ENCODE measurements around the gene PPIL6.

Gene PPIL6

DNA sequence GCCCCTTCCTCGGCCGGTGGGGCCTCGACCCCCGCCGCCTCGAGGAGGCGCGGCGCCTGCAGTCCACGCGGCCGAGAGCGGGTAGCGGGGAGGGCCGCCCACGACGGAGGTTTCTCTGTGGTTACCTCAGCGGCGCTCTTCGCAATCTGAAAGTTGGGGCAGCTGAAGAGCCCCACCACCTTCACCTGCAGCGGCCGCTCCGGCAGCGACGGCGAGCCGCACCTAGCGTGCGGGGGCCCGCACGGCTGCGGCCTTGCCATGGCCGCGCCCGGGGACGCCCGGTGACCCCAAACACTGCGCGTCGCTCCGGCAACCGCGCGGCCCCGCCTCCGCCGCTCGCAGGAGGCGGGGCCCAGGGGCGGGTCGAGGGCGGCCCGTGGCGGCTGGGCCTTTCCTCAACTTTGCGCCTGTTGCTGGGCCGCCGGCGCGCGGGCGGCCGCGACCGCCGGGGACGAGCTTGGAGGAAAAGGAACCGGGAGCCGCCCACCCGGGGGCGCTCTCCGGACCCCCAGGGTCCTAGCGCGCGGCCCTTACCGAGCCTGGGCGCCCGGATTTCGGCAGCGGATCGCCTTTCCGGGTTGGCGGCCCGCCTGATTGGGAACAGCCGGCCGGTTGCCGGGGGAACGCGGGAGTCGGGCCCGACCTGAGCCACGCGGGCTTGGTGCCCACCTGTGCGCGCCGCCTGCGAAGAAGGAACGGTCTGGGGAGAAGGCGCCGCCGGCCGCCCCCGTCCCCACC is at the start of gene PPIL6, which contains the start of gene SMPD2:
TSS of gene PPIL6 (minus strand) at position 298 of the 738 bp plus-strand sequence. CDS start at position 260, 38 bp downstream.
TSS of gene SMPD2 (plus strand) at position 394 of the 738 bp plus-strand sequence. CDS start 398 bp downstream, outside the sequence.
- DNase-seq (ENCODE audit: low spot score): peak; percentile 90

DNA sequence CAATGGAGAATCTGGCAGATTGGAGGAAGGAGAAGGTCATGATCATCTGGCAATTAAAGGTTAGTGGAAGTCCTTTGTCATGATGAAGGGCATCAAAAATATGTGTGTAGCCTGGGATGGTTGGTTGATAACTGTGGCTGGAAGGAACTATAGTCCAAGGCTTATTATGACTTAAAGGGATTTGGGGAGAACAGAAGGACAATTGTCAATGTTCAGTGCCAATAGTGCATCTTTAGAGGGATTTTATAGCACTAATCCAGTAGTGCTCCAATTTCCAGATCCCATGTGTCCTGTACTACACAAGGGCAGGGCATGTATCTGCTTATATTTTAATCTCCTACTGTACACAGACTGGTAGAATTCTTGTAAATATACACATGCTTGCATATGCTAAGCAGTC is 47.6 kb upstream of the PPIL6 start:
- DNase-seq (ENCODE audit: low spot score): no peak

DNA sequence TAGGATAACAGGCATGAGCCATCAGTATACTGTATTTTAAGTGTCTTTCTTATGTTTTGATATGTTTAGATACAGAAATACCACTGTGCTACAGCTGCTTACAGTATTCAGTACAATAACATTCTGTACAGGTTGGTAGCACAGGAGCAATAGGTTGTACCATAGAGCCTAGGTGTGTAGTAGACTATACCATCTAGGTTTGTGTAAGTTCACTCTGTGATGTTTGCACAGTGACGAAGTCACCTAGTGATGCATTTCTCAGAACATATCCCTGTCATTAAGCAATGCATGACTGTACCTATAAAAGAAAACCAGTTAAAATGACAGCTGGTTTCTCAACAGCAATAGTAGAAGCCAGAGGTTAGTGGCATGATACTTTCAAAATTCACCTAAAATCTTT is 45.6 kb upstream of the PPIL6 start:
- DNase-seq (ENCODE audit: low spot score): no peak

DNA sequence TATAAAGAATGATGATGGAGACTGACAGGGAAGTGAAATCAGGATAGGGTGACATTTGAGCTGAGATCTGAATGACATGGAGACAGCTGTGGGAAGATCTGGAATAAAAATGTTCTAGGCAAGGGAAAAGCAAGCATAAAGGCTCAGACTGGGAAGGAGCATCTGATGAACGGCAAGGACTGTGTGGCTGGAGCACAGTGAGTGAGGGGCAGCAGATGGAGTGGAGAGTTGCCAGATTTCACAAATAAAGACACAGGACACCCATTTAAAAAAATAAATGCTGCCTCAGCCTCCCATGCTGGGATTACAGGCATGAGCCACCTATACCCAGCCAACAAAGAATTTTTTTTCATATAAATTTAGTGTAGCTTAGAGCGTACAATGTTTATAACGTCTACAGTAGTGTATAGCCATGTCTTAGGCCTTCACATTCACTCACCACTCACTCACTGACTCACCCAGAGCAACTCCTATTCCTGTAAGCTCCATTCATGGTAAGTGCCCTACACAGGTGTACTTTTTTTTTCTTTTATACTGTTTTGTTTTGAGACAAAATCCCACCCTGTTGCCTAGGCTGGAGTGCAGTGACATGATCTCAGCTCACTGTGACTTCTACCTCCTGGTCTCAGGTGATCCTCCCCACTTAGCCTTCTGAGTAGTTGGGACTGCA is 45.0 kb upstream of the PPIL6 start:
- no peak for DNase-seq (ENCODE audit: low spot score)

DNA sequence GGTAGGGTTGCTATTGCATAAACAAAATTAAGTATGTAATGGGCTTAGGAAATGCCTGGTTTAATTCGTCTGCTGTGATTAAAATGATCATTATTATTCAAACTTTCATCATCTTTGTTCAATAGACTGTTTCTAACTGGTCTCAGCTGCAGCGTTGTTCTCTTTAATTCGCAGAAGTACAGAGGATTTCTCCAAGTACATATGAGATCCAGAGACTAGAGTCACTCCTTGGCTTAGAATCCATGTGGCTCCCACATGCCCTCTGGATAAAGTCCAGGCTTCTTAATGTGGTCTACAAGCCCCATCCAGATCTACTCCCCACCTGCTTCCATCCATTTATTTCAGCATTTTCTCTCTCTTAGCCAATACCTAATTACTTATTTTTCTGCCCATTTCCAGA is 43.7 kb upstream of the PPIL6 start:
- DNase-seq (ENCODE audit: low spot score): no peak

DNA sequence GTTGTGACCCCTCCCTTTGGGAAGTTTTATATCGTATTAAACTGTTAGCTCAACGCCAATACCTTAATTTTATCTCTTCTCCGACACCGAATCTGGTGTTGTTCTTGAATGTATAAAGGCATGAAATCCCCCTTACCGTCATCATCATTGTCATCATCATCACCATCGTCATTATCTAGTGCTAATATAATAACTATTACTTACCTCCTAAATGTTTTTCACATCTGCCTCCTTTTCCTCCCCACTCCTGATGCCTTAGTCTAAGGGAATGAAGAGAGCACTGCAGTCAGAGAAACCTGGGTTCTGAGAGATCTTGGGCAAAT is 43.3 kb upstream of the PPIL6 start:
- no peak for DNase-seq (ENCODE audit: low spot score)

DNA sequence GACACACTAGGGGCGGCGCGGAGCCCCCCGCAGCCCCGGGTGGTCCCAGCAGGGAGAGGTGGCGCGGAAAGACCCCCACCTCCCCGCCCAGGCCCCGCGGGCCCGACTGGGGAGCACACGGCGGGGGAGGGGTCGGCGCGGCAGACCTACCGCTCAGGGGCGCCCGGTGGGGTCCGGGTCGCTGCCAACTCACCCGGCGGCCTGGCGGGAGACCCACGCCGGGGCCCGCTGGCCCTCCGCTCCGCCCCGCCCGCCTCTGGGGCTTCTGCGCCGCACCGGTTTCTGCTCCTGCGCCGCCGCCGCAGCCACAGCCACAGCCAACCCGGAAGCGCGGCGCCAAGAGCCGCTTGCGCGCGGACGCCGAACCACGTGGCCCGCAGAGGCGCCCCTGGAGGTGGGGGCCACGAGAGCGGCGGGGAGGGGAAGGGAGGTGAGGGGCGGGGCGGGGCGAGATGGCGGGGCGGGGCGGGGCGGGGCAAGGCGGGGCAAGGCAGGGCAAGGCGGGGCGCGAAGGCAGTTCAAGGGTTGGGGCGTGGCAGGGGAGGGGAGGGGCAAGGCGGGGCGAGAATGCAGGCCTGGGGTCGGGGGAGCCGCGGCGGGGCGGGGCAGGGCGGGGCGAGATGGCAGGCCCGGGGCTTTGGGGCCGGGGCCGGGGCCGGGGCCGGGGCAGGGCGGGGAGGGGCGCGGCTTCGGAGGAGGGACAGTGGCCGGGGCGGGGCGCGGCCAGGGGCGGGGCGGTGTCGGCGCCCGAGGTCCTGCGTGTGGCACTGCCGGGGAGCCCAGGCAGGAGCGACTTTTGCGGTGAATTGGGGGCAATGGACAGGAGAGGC is 42.7 kb upstream of the PPIL6 start, which contains the start of gene ZBTB24:
TSS of gene ZBTB24 (minus strand) at position 315 of the 830 bp plus-strand sequence. CDS start 1,193 bp downstream, outside the sequence.
- peak; percentile 83 for DNase-seq (ENCODE audit: low spot score)

DNA sequence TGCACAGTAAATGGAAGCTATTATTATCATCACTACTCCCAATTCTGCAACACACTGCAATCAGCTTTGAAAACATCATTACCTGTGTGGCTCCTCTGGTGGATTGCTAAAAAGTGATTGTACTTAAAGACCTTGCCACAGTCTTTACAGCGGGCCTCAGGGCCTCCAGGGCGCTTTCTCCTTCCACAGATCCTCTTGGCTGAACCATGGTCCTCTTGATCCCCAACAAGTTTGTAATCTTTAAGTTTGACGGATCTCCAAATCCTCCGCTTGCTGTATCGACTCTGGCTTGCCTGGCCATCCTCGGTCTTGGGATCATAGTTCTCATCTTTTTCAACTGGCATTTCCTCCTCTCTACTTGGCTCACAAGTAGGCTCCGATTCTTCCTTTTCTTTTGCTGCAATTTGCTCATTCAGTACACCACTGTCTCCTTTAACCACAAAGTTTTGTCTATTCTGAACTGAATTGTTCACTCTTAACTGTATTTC is 40.6 kb upstream of the PPIL6 start:
- DNase-seq (ENCODE audit: low spot score): no peak

DNA sequence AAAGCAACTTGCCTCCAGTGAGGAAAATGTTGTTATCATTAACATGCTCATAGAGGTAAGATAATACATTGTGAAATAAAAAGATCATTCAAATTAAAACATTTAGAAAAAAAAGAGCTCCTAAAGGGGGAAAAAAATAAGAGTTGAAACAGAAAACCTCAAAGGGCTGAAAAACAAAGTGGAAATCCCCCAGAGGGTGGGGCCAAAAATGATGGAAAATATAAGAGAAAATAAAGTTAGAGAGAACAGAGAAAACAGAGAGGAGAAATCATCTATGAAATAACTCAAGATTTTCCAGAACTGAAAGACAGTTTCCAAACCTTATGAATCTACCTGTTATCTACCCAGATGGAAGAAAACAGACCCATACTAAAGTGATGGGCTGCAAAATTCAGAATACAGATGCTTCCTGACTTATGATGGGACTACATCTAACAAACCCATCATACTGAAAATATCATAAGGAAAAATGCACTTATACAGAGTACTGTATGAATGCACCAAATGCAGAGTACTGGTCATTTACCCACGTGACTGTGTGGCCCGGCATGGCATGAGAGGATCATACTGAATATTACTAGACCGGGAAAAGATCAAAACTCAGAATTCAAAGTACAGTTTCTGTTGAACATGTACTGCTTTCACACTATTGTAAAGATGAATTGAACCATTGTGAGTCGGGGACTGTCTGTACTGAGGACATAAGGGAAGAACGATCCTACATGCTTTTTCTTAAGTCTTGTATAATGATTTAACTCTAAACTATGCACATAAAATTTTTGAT is 38.6 kb upstream of the PPIL6 start:
- DNase-seq (ENCODE audit: low spot score): no peak

DNA sequence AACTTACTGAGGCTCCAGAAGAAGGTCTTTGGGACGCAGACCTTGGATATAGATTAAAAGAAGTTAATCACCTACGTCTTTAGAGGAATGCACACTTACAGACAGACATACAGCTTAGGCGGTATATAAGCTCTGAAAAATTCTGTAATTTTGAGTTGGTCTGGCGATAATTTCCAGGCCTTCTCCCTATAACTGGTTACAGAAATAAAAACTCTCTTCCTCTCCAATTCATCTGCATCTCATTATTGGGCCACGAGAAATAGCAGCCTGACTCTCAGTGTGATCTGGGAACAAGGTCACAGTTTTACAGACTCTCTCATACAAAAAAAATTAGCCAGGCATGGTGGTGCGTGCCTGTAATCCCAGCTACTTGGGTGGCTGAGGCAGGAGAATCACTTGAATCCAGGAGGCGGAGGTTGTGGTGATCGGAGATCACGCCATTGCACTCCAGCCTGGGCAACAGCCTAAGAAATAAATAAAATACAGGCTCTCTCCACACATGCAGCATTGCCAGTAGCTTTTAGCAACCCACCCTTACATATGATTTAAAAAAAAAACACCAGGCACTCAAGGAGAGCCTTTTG is 37.9 kb upstream of the PPIL6 start:
- no peak for DNase-seq (ENCODE audit: low spot score)

DNA sequence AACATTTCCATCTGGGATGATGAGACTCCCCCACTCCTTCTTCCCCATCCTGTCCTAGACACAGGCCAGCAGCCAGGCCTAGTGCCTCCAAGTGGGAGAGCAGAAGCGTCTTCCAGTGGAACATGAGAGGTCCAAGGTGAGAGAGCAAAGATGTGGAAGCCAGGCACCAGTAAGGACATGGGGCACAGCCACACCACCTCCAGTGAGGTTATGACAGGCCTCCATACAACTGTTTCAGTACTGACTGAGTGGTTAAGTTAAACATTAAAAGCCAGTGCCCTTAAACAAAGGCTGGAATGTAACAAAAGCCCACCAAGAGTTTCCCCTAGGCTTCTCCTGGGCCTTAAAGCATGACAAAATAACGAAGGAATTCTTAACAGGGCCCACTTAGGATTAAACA is 37.3 kb upstream of the PPIL6 start:
- DNase-seq (ENCODE audit: low spot score): no peak

DNA sequence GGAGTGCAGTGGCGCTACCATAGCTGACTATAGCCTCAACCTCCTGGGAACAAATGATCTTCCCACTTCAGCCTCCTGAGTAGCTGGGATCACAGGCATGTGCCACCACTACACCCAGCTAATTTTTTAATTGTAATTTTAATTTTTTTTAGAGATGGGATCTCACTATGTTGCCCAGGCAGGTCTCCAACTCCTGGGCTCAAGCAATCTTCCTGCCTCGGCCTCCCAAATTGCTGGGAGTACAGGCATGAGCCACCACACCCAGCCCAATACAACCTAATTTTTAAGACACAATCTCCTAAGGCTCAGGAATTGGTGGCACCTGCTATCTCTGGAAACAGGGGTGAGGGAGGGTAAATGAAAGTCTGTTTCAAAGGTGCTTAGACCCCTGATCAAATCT is 36.8 kb upstream of the PPIL6 start:
- DNase-seq (ENCODE audit: low spot score): no peak

DNA sequence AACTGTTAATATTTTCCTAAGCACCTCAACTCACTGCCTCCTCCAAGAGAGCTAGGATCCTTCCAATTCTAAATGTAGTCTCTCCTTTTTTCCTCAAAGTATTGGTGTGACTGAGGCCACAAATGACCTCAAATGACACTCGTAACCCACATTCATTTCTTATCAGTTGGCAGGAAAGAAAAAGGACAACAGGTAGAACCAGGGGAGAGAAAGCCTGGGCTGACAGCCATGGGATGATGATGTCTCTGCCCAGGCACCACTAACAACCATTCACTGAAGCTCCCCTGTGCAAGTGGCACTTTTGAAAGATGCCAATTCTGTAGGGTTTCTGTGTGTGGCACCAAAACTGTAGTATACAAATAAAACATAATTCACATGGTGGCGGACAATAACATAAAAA is 35.2 kb upstream of the PPIL6 start:
- DNase-seq (ENCODE audit: low spot score): no peak

DNA sequence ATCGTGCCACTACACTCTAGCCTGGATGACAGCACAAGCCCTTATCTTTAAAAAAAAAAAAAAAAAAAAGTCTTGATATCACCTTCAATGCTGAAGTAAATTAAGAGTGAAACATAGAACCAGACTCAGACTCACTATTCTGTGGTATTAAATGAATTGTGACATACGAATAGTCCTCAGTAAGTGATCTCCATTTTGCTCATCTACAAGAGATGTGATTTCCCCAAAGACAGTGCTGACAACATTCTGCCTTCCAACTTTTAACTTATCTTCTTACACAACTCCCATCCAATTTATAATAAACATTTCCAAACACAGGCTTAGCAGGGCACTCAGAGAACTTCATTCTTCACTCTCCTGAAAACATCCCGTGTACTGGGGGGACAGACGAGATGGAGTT is 34.6 kb upstream of the PPIL6 start:
- DNase-seq (ENCODE audit: low spot score): no peak

DNA sequence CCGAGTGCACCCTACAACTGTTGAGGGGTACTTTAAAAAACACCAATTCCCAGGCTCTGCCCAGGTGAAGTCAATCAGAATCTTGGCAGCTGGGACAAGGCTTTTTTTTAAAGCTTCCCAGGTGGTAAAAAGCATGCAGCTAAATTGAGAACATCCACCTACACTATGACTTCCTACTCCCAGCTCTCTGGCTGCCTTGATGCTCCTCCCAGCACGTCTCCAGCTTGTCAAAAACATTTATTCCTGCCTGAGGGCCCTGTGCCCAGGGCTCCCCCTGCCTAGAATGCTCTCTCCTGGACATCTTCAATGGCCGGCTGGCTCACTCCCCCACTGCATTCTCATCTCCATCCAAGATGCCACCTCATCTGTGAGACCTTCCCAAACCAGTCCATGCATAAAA is 32.7 kb upstream of the PPIL6 start:
- DNase-seq (ENCODE audit: low spot score): no peak

DNA sequence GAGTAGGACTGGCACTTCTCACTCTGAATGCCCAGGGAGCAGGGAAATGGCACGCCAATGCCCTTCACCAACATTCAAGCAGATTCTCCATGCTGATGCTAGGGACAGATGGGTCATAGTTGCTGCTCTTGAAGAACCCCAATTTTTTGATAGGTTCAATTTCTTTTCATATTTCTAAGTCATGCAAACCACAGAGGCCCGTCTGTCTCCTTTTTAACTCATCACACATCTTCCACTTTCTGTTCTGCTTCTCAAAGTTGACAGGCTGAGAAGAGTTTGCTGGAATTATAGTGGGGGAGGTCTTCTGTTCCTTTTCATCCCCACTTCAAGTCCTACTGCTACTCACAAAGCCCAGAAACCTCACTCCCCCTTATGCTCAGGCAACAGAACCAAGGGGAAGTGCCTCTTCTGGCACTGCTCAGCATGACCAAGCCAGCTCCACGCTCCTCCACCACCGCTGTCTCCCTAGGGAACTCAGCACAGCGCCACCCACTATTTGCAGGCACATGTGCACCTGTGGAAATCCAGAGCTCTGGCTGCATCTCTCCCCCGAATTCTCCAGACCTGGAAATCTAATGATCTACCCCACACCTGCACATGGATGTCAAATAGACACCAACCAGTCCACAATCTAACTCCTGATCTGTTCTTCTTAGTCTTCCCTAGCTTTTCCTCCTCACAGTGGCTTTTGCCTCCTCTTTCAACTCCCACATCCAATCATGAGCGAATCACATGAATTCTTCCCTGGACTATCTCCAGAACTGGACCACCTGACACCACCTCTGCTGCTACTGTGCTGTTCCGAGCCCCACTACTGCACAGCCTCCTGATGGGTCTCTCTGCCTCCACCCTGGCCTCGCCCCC is 31.9 kb upstream of the PPIL6 start:
- DNase-seq (ENCODE audit: low spot score): no peak

DNA sequence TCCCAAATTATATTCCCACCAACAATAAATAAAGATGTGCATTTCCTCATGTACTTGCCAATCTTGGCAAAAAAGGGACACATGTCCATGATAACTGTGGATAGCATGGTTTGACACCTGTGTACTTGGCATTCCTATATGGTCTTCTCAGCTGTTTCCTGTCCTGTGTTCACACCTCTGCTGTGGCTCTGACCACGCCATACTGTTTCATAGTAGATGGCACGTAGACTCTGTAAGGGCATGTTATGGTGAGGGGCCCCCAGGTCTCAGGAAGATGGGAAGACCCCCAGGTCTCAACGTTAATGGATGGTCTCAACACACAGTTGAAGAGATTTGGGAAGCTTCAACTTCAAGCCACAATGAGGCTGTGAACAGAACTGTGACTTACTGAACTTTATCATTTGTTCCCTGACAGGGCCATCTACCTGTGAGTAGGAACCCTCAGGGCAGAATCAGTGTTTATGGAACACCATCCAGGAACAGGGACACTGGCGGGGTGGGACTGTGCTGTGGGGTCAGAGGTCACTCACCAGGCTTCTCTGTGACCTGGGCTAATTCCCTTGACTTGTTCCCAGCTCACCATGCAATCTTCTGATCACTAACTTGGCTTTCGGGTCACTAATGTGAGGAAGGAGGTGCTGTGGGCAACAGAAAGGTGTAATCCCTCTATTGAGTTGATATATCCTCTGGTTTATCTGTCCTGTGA is 30.8 kb upstream of the PPIL6 start:
- no peak for DNase-seq (ENCODE audit: low spot score)

DNA sequence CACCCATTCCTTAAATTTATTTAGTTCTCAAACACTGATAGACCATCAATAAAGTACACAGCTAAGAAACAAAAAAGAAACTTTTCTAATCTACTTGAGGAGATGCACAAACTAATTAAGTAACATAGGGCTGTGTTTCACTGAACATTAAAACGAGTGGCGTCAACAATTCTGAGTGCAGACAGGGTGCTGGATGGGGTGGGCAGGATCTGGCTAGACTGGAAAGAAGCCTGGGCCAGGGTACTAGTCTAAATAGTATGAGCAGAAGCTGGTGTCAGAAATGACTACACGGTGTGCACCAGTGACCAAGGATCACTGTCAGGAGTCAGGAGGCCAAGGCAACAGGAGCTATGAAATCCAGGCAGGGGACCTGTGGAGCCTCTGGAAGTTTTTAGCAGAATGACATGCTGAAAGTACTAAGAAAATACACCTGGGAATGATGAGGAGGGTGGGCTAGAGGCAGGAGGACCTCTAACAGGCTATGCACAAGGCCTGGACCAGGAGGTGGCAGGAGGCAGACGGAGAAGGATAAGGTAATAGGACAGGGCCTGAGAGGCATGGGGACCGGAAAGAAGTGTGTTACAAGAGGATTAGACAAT is 29.3 kb upstream of the PPIL6 start:
- DNase-seq (ENCODE audit: low spot score): no peak

DNA sequence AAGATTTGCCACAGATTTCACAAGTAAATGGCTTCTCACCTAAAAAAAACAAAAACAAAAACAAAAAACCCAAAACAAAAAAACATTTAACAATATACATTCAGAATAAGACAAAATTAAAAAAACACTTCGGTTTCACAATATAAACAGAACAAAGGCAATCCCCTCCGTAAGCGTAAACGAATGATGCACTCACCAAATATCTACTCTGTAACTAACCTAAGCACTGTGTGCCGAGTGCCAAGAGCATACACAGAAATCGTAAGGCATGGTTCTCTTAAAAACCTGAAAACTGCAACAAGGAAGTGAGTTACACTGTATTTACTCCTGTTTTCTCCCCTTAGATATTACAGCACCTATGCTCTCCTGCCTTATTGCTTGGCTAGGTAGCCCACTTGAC is 27.3 kb upstream of the PPIL6 start:
- no peak for DNase-seq (ENCODE audit: low spot score)
